NCI-H2029 (cell line): ENCODE results near the gene IFT43.

Experiments
- DNase-seq: peaks from one replicate; lab custom pipeline; 2025; lab: John Stamatoyannopoulos, UW

The IFT43 gene

DNA sequence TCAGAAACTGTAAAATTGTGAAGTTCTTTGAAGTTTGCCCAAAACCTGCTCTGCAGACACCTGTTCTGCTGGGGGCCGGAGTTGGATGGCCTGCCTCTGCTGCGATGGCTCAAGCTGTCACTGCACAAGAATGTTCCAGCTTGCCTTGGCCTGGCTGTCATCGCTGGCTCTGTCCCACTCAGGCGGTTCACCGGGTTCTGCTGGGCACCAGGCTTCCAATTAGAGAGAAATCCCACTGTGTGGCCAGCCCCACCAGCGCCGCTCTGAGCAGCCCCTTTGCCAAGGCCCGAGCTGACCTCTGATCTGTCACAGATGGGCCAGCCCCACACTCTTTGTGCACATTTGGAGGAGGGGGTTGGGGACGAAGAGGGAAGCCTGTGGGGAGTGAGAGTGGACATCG lies 94.5 kb downstream of the IFT43 start:
- no peak for DNase-seq

DNA sequence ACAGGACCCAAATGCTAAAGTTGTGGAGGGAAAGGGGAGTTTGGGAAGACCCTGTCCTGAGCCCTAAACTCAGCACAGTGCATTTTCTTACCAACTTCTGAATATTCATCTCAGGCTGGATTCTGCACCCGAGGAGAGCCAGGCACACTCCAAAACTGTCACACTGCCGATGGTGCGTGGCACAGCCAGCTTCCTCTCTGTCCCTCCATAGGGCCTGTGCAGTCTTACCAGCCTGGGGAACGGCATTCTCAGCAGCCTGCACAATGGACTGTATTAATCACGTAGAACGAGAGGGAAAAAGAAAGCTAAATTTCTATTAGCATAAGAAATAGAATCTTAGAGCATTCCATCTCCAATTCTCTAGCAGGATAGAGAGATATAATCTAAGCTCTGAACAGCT lies 94.9 kb downstream of the IFT43 start:
- no peak for DNase-seq

GRCh38 chr14:76081642-76082041 lies 96.1 kb downstream of the IFT43 start:
- no peak for DNase-seq

DNA sequence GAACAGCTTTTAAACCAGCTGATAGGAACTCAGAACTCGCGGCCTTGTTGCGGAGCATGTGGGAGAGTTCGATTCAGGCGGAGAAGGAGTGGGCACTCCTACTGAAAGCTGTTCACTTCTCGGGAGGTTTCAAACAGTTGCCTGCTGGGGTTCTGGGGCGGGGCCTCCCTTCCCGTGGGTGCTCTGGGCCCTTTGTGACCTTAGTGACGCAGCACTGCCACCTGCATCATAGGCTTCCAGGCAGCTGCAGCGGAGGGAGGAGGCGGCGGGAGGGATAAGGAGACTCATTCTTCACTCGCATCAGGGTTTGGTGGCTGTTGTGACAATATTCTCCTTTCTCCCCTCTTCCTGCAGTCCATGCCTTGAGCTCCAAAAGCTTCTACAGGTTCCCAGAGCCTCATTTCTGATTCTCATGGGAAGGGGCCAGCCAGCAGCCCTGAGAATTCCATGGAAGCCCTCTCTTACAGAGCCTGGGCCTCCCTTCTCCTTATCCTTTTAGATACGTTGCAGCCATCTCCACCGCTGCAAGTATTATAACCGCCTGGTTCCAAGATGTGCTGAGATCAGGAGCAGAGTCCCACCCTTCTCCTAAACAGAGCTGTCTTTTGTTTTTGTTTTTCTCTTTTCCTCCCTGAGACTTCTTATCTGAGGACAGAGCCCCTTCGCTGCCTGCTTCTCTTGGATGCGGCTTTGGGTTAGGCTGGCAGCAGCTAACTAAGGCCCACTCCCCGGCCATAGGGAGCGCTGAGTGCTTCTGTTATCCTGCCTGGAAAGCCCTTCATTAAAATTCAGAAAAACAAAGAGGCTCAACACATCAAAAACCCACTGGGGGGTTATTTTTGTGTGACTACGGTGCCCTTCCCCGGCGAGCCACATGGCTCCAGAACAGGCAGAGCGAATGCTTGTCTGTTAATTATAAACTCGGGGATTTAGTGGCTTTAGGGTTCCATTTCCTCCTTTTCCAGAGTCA lies 98.5 kb downstream of the IFT43 start:
- no peak for DNase-seq

DNA sequence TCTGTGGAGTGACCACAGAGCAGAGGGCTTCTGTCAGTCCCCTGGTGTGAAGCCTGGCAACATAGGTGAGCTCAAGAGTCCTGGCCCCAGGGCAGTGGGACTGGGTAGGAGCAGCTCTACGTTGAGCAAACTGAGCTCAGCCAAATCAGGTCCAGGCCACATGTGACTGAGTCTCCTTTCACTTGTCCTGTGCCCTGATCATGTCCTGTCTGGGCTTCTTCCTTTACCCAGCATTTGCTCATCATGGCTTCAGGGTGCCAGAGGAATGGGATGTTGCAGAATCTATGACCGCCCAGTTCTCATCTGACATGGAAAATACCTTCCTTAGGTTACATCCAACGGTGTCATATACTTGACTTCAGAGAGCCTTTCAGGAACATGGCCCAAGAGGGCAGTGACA lies 99.8 kb downstream of the IFT43 start:
- no peak for DNase-seq

DNA sequence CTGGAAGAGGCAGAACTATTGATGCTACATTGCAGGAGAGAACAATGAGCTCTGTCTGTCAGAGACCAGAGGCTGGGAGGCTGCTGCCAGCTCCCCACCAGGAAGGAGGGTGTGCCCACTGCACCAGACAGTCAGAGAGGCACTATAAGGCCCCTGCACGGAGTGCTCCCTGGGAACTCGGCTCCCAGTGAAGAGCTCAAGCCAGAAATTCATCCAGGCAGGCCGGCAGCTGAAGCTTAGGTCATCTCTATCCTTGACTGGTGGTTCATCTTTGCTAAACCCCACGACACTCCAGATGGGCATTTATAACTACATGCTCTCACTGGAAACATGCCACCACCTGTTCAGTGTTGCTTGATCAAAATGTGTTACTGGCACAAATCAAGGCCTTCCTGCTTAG lies 101.1 kb downstream of the IFT43 start:
- DNase-seq = no peak

DNA sequence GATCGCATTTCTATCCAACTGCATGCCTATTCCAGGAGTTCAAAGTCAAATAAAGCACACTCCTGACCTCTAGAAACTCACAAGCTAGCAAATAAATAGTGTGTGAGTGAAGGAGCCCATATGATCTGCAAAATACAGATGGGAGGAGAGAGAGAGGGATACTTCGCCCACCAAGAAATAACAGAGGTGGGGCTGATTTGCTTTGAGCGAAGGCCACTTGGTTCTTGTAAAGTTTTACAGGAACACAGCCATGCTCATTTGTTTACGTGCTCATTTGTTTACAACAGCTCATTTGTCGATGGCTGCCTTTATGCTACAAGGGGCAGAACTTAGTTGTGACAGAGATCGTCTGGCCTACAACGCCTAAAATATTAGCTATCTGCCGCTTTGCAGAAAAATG lies 102.8 kb downstream of the IFT43 start:
- no peak for DNase-seq

GRCh38 chr14:76088771-76089571 lies 103.4 kb downstream of the IFT43 start:
- no peak for DNase-seq

GRCh38 chr14:76089575-76089974 lies 104.0 kb downstream of the IFT43 start:
- DNase-seq = no peak

- no peak for DNase-seq
Observed at GRCh38 chr14:76090616-76091391, 105.2 kb downstream of the IFT43 start.

DNA sequence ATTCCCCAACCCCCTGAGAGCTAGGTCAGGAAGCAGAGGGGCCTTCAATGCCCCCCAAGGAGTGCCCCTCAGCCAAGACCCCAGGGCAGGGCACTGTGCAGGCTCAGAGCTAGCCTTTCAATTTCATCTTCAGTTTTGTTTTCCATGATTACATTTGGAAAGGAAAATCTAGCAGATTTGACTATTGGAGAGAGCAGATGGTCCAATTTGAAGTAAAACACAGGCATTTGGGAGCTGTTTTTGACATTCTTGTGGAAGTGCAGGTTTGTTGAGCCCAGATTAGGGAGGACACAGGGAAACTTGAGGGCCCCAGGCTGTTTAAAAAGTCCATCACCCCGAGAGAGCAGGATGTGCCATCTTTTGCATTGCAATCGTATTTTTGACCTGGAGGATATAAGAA lies 107.5 kb downstream of the IFT43 start:
- no peak for DNase-seq

DNA sequence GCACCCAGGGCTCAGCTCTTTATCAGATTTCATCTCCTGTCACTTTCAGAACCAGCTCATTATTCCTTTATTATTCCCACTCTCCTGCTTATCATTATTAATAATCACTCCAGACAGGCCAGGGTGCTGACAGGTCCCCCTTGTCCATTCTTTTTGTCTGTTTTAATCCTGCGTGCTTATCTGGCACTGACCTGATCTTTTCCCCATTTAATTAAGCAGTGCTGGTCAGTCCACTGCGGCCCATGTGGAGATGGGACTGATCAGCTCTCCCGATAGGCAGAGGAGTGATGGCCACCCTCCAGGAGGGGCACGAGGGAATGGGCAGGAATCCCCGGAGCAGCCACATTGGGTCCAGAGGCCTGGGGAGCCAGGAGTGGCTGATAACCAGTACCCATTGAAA lies 110.7 kb downstream of the IFT43 start:
- DNase-seq = no peak

GRCh38 chr14:76097547-76097946 lies 112.0 kb downstream of the IFT43 start:
- no peak for DNase-seq

- no peak for DNase-seq
Observed at GRCh38 chr14:76098047-76098446, 112.5 kb downstream of the IFT43 start.

- DNase-seq = no peak
Observed at GRCh38 chr14:76098916-76099675, 113.5 kb downstream of the IFT43 start.

- no peak for DNase-seq
Observed at GRCh38 chr14:76100236-76100635, 114.7 kb downstream of the IFT43 start.

GRCh38 chr14:76101391-76102379 lies 116.1 kb downstream of the IFT43 start:
- no peak for DNase-seq

GRCh38 chr14:76104802-76105355 lies 119.3 kb downstream of the IFT43 start:
- DNase-seq = no peak

DNA sequence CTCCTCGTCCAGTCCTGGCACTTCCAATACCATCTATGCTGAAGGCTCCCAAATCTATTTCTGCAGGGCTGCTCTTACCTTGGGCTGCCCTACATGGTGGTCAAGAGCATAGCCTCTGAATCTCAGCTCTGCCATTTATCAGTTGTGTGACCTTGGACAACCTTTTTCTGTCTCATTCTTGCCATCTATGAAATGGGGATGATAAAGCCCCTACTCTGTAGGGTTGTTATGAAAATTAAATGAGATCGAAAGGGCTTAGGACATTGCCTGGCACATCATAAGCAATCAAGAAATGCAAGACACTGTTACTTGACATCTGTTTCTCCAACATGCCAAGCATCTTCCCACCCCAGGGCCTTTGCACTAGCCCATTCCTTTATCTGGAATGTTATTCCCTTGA lies 120.6 kb downstream of the IFT43 start:
- DNase-seq = no peak
